CD8-positive, alpha-beta memory T cell (primary cell): Measurements from ENCODE around the gene TBC1D13. TPM values are rescaled to one million over a fixed set of nuclear protein-coding genes. Genes with fewer than 3 reads are reported as not detected.
"Not testable (repeated sequence)": the region's sequence is repeated elsewhere in the genome, so short reads cannot be mapped to it uniquely, and the experiment has no call there.

ENCODE experiments used
- CTCF ChIA-PET: fragments of 350-600 bp; sonication (Branson Sonifier 250); formaldehyde crosslinking; loops from one replicate; lab custom pipeline; 2021; ENCODE audit warnings: antibody characterized with exemption; lab: Charles Lee
- POLR2A ChIA-PET: fragments of 350-600 bp; sonication (Branson Sonifier 250); formaldehyde crosslinking; loops from one replicate; lab custom pipeline; 2021; ENCODE audit warnings: antibody characterized with exemption; lab: Charles Lee
- DNase-seq, 5 donors: peaks; one replicate each; pipeline versions ENCODE4 v3.0.0 to v3.0.0-alpha.2; 2020 to 2022; ENCODE audit warnings: mixed read lengths in 1 of 5
- H3K27ac ChIP-seq: one replicate; pipeline ENCODE4 v1.7.0; 2013; ENCODE audit warnings: low read depth, mild to moderate bottlenecking, low read length, moderate library complexity
- H3K27me3 ChIP-seq: 2 replicates; pipeline ENCODE4 v1.7.0; 2013; ENCODE audit warnings: low read length, mild to moderate bottlenecking; ENCODE audit not compliant: insufficient read depth, poor library complexity, severe bottlenecking
- H3K36me3 ChIP-seq: 2 replicates; pipeline ENCODE4 v1.7.0; 2013; ENCODE audit warnings: mild to moderate bottlenecking, low read length, moderate library complexity; ENCODE audit not compliant: insufficient read depth
- H3K4me1 ChIP-seq: 2 replicates; pipeline ENCODE4 v1.7.0; 2013; ENCODE audit warnings: mild to moderate bottlenecking, low read length, moderate library complexity; ENCODE audit not compliant: insufficient read depth
- H3K4me3 ChIP-seq: 2 replicates; pipeline ENCODE4 v1.7.0; 2013; ENCODE audit warnings: mild to moderate bottlenecking, low read length
- H3K9me3 ChIP-seq: 2 replicates; pipeline ENCODE4 v1.7.0; 2013; ENCODE audit warnings: mild to moderate bottlenecking, low read length
- H3K27ac Mint-ChIP-seq, 8 donors: one replicate each; pipeline ENCODE4 v1.8.0; 2020 to 2021; ENCODE audit warnings: mixed read lengths in 8 of 8, mild to moderate bottlenecking in 6 of 8, inconsistent platforms in 3 of 8, moderate library complexity in 3 of 8
- H3K27me3 Mint-ChIP-seq, 2 donors: one replicate each; pipeline ENCODE4 v1.8.0; 2020 to 2021; ENCODE audit warnings: mixed read lengths in 2 of 2, mild to moderate bottlenecking in 1 of 2, moderate library complexity in 1 of 2
- H3K36me3 Mint-ChIP-seq, 3 donors: one replicate each; pipeline ENCODE4 v1.8.0; 2020 to 2021; ENCODE audit warnings: mixed read lengths in 3 of 3, inconsistent platforms in 1 of 3, mild to moderate bottlenecking in 1 of 3
- H3K4me1 Mint-ChIP-seq, 3 donors: one replicate each; pipeline ENCODE4 v1.8.0; 2020 to 2021; ENCODE audit warnings: mixed read lengths in 3 of 3, inconsistent platforms in 1 of 3, mild to moderate bottlenecking in 1 of 3
- H3K4me3 Mint-ChIP-seq, 7 donors: one replicate each; pipeline ENCODE4 v1.8.0; 2020 to 2021; ENCODE audit warnings: mixed read lengths in 7 of 7, mild to moderate bottlenecking in 6 of 7, moderate library complexity in 4 of 7, inconsistent platforms in 2 of 7
- H3K9me3 Mint-ChIP-seq, 5 donors: one replicate each; pipeline ENCODE4 v1.8.0; 2020 to 2022; ENCODE audit warnings: mixed read lengths in 5 of 5, mild to moderate bottlenecking in 3 of 5, moderate library complexity in 2 of 5, inconsistent platforms in 1 of 5
- polyA plus RNA-seq: library from polyadenylated mRNA; unstranded; fragments of 300-500 nt; fragmentation: Illumina TruSeq; gene quantifications from one replicate; pipeline ENCODE4 v1.2.3, GENCODE V29; 2021
- total RNA-seq, 2 experiments: library from RNA; stranded (reverse); gene quantifications; one replicate each; pipeline ENCODE4 v1.2.3, GENCODE V29; 2021

TBC1D13 gene
- total and polyA plus RNA-seq, 3 experiments from 2014 or later, result 23.0 to 36.8 (median 24.6) TPM

DNA sequence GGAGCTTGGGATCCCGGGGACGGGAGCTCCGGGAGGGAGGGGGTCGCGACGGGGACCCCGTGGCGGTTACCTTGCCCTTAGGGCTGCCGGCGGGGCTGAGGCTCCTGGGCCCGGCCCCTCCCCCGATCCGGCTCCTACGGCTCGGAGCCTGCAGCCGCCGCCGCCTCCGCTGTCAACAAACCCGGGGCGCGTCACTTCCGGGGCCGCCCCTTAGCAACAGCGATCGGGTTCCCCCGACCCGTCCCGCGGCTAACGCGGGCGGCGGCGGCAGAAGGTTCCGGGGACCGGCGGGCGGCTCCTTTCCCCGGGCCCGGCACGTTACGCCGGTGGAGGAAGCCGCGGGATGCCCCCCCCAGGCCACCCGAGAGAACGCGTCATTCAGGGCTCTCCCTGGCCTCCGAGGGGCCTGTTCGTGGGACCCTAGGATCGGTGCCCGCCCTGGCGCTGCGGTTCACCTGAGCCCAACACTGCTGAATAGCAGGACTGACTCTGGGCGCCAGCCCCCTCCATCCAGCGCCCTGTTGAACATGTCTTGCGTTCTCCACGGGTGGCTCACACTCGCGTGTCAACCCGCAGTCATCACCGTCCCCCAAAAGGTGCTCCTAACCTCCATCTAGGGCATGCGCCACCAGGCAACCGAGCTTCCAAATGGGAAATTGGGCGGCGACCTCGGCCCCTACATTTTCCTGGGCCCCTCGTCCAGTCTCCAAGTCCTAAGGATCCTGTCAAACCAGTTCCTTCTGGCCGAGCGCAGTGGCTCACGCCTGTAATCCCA lies 15.1 kb upstream of the TBC1D13 start, which contains the start of gene ZER1:
Gene ZER1, minus strand, starts transcription at position 183 of the 775 bp plus-strand sequence. CDS start 16,362 bp downstream, outside the sequence.
- no peaks in the 10 kb centered on the region for H3K9me3 ChIP-seq
- Mint-ChIP-seq H3K27ac (peak within 1 kb of the TSS; percentile 98 to 100 (median 99)), H3K9me3 (peaks cover 0 to 3% (median 1%) of the 10 kb centered on the region in 5 donors), H3K36me3 (peaks cover 0 to 25% (median 2%) of the 10 kb centered on the region in 3 donors), H3K4me3 (peak within 1 kb of the TSS; percentile 97 to 99 (median 97)), H3K27me3 (no peaks in the 10 kb centered on the region), H3K4me1 (peaks cover 31 to 42% (median 36%) of the 10 kb centered on the region in 3 donors)
- H3K27me3 ChIP-seq, result no peaks in the 10 kb centered on the region
- ChIA-PET CTCF (interaction anchor here (1.0 to 3.4 kb wide), 4 partner anchors 16 to 58 kb away, joined by 3 to 19 read pairs (median 8); partner anchors contain the start of genes ENDOG and SPOUT1), POLR2A (interaction anchor here (1.0 to 2.9 kb wide), 4 partner anchors 14 to 48 kb away, joined by 3 to 13 read pairs (median 6); partner anchors contain the start of genes ENDOG and ZDHHC12)
- H3K4me3 ChIP-seq, result peak within 1 kb of the TSS; percentile 87
- peaks cover 19% of the 10 kb centered on the region for H3K4me1 ChIP-seq
- DNase-seq, result peak; percentile 88 to 95 (median 91)
- H3K27ac ChIP-seq, result peak within 1 kb of the TSS; percentile 95
- H3K36me3 ChIP-seq, result no peaks in the 10 kb centered on the region

DNA sequence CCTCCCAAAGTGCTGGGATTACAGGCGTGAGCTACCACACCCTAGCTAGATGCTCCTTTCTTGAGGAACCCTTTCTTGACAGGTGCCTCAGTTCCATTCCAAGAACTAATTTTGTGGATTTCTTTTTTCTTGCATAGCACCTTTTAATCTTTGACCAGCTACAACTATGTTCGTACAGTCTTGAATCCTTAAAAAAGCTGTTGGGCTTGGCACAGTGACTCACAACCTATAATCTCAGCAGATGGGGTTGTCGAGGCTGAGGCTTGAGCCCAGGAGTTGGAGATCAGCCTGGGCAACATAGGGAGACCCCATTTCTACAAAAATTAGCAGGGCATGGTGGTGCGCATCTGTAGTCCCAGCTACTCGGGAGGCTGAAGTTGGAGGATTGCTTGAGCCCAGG lies 14.0 kb upstream of the TBC1D13 start:
- ChIA-PET POLR2A (interaction anchor here (0.7 to 2.9 kb wide), 2 partner anchors 45 to 102 kb away, joined by 4 to 13 read pairs; partner anchors contain the start of gene ENDOG), CTCF (interaction anchor here (1.0 to 3.4 kb wide), 2 partner anchors 15 to 46 kb away, joined by 6 to 19 read pairs; partner anchors contain the start of gene ENDOG)
- H3K4me3 Mint-ChIP-seq, result peak overlapping the region in 5 of 7 donors; percentile 64 to 97 (median 85)
- H3K9me3 Mint-ChIP-seq, result peaks cover 0 to 3% (median 1%) of the 10 kb centered on the region in 5 donors
- H3K36me3 Mint-ChIP-seq, result peaks cover 0 to 16% (median 2%) of the 10 kb centered on the region in 3 donors
- no peak for DNase-seq
- no peaks in the 10 kb centered on the region for H3K36me3 ChIP-seq
- no peak overlapping the region for H3K4me3 ChIP-seq
- H3K27ac Mint-ChIP-seq, result peak overlapping the region in 6 of 8 donors; percentile 4 to 95 (median 54)
- peaks cover 19% of the 10 kb centered on the region for H3K4me1 ChIP-seq
- H3K27me3 Mint-ChIP-seq, result no peaks in the 10 kb centered on the region
- no peak overlapping the region for H3K27ac ChIP-seq
- peaks cover 24 to 34% (median 27%) of the 10 kb centered on the region in 3 donors for H3K4me1 Mint-ChIP-seq
- no peaks in the 10 kb centered on the region for H3K9me3 ChIP-seq
- H3K27me3 ChIP-seq, result no peaks in the 10 kb centered on the region

DNA sequence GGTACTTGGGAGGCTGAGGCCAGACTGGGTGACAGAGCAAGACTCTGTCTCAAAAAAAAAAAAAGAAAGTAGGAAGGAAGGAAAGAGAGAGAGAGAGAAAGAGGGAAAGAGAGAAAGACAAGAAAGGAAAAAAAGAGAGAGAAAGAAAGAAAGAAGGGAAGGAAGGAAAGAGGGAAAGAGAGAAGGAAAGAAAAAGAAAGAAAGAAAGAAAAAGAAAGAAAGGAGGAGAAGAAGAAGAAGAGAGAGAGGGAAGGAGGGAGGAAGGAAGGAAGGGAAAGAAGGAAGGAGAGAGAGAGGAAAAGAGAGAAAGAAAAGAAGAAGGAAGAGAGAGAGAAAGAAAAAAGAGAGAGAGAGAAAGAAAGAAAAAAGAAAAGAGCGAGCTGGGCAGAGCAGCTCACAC lies 12.2 kb upstream of the TBC1D13 start:
- ChIA-PET POLR2A (no interaction called here), CTCF (no interaction called here)
- no peaks in the 10 kb centered on the region for H3K27me3 Mint-ChIP-seq
- peaks cover 15 to 18% (median 16%) of the 10 kb centered on the region in 3 donors for H3K4me1 Mint-ChIP-seq
- Histone ChIP-seq H3K36me3 (no peaks in the 10 kb centered on the region), H3K4me1 (peaks cover 15% of the 10 kb centered on the region), H3K4me3 (no peak overlapping the region), H3K27ac (no peak overlapping the region), H3K27me3 (no peaks in the 10 kb centered on the region), H3K9me3 (no peaks in the 10 kb centered on the region)
- H3K9me3 Mint-ChIP-seq, result peaks cover 0 to 3% (median 1%) of the 10 kb centered on the region in 5 donors
- H3K36me3 Mint-ChIP-seq, result peaks cover 0 to 7% (median 2%) of the 10 kb centered on the region in 3 donors
- peak overlapping the region in 1 of 8 donors; percentile 75 for H3K27ac Mint-ChIP-seq
- no peak overlapping the region for H3K4me3 Mint-ChIP-seq
- no peak for DNase-seq

DNA sequence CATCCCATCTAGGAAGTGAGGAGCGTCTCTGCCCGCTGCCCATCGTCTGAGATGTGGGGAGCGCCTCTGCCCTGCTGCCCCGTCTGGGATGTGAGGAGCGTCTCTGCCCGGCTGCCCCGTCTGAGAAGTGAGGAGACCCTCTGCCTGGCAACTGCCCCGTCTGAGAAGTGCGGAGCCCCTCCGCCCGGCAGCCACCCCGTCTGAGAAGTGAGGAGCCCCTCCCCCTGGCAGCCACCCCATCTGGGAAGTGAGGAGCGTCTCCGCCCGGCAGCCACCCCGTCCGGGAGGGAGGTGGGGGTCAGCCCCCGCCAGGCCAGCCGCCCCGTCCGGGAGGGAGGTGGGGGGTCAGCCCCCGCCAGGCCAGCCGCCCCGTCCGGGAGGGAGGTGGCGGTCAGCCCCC lies 7.0 kb upstream of the TBC1D13 start:
- H3K4me3 Mint-ChIP-seq, DNase-seq, H3K27me3 Mint-ChIP-seq, CTCF ChIA-PET, H3K4me3 ChIP-seq, H3K9me3 ChIP-seq, H3K36me3 ChIP-seq, H3K27me3 ChIP-seq, H3K4me1 ChIP-seq, H3K27ac ChIP-seq, H3K36me3 Mint-ChIP-seq, POLR2A ChIA-PET, H3K4me1 Mint-ChIP-seq, H3K9me3 Mint-ChIP-seq, H3K27ac Mint-ChIP-seq: not testable (repeated sequence)

DNA sequence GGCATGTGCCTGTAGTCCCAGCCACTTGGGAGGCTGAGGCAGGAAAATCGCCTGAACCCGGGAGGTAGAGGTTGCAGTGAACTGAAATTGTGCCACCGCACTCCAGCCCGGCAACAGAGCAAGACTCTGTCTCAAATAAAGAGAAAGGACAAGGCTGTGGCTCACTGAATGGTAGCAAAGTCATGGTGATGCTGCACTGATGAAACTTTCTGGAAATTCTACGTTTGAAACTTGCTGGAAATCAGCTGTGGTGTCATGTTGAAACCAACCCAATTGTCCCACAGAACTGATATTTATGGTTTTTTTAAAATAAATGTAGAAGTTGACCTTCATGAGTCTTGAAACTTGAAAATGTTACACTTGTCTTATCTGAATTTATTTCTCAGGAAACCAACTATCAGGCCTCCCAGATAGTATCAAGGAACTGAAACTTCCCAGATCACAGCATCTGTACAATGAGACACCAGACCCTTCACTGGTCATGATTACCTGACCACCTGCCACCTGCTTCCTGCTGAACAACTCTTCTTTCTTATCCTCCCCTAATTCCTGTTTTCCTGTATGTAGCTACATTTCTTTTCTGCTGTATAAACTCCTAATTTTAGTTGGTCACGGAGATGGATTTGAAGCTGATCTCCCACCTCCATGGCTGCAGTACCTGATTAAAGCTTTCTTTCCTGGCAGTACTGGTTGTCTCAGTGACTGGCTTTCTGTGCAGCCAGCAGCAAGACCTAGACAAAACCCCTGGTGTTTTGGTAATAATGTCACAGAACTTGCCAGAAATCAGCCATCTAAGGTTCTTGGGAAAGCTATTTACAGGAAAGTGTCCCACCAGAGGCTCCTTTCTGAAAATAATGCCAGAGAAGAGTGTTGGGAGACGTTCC lies 5.6 kb upstream of the TBC1D13 start:
- ChIA-PET POLR2A (interaction anchor here (0.6 kb wide), 2 partner anchors 24 to 35 kb away, joined by 3 read pairs; no protein-coding TSS in a partner anchor), CTCF (interaction anchor here (1.5 kb wide), 1 partner anchor 36 kb away, joined by 4 read pairs; no protein-coding TSS in a partner anchor)
- Histone ChIP-seq H3K9me3 (no peaks in the 10 kb centered on the region), H3K36me3 (no peaks in the 10 kb centered on the region), H3K27ac (no peak overlapping the region), H3K4me1 (peaks cover 2% of the 10 kb centered on the region), H3K4me3 (no peak overlapping the region), H3K27me3 (no peaks in the 10 kb centered on the region)
- Mint-ChIP-seq H3K9me3 (peaks cover 0 to 2% (median 0%) of the 10 kb centered on the region in 5 donors), H3K27ac (peak overlapping the region in 1 of 8 donors; percentile 29), H3K36me3 (no peaks in the 10 kb centered on the region), H3K4me3 (no peak overlapping the region), H3K27me3 (no peaks in the 10 kb centered on the region), H3K4me1 (peaks cover 0 to 3% (median 0%) of the 10 kb centered on the region in 3 donors)
- DNase-seq, result no peak

DNA sequence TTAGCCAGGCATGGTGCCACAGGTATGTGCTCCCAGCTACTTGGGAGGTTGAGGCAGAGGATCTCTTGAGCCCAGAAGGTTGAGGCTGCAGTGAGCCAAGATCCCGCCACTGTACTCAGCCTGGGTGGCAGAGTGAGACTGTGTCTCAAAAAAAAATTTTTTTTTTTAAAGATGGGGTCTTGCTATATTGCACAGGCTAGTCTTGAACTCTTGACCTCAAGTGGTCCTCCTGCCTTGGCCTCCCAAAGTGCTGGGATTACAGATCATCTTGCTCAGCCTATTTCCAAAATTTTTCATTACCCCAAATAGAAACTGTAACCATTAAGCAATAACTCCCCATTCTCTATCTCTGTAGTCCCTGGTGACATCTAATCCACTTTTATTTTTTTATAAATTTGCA lies 4.4 kb upstream of the TBC1D13 start:
- Mint-ChIP-seq H3K9me3 (peaks cover 0 to 2% (median 0%) of the 10 kb centered on the region in 5 donors), H3K4me3 (peak overlapping the region in 1 of 7 donors; percentile 13), H3K27me3 (no peaks in the 10 kb centered on the region), H3K4me1 (peaks cover 3 to 15% (median 5%) of the 10 kb centered on the region in 3 donors), H3K36me3 (peaks cover 0 to 4% (median 0%) of the 10 kb centered on the region in 3 donors), H3K27ac (no peak overlapping the region)
- DNase-seq, result no peak
- no peaks in the 10 kb centered on the region for H3K36me3 ChIP-seq
- CTCF ChIA-PET, result interaction anchor here (1.5 kb wide), 1 partner anchor 35 kb away, joined by 4 read pairs; no protein-coding TSS in a partner anchor
- peaks cover 7% of the 10 kb centered on the region for H3K4me1 ChIP-seq
- H3K9me3 ChIP-seq, result no peaks in the 10 kb centered on the region
- no peak overlapping the region for H3K27ac ChIP-seq
- POLR2A ChIA-PET, result no interaction called here
- H3K4me3 ChIP-seq, result no peak overlapping the region
- H3K27me3 ChIP-seq, result no peaks in the 10 kb centered on the region

DNA sequence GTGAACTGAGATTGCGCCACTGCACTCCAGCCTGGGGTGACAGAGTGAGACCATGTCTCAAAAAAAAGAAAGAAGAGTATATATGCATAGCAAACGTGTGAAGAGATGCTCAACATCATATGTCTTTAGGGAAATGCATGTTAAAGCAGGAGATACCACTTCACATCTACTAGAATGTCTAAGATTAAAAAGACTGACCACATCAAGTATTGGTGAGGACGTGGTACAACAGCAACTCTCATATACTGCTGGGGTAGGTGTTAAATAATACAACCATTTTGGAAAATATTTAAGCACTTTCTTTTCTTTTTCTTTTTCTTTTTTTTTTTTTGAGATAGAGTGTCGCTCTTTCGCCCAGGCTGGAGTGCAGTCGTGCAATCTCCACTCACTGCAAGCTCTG lies 1.6 kb upstream of the TBC1D13 start:
- Mint-ChIP-seq H3K27ac (peak overlapping the region in 6 of 8 donors; percentile 23 to 64 (median 52)), H3K4me3 (peak overlapping the region in 5 of 7 donors; percentile 33 to 67 (median 34))

More for the DNA sequence above, 1.6 kb upstream of the TBC1D13 start:
- Histone ChIP-seq H3K36me3 (peaks cover under 1% of the 10 kb centered on the region), H3K4me3 (no peak overlapping the region), H3K27ac (no peak overlapping the region), H3K9me3 (no peaks in the 10 kb centered on the region), H3K27me3 (no peaks in the 10 kb centered on the region), H3K4me1 (peaks cover 15% of the 10 kb centered on the region)
- ChIA-PET POLR2A (interaction anchor here (0.5 to 1.6 kb wide), 5 partner anchors 12 to 528 kb away, joined by 3 to 7 read pairs (median 3); partner anchors contain the start of genes ENDOG and ZER1), CTCF (interaction anchor here (1.5 kb wide), 1 partner anchor 33 kb away, joined by 3 read pairs; the partner anchor contains the start of gene ENDOG)
- Mint-ChIP-seq H3K36me3 (peaks cover 0 to 24% (median 2%) of the 10 kb centered on the region in 3 donors), H3K27me3 (no peaks in the 10 kb centered on the region), H3K4me1 (peaks cover 15 to 37% (median 24%) of the 10 kb centered on the region in 3 donors), H3K9me3 (peaks cover 0 to 2% (median 0%) of the 10 kb centered on the region in 5 donors)
- no peak for DNase-seq
